ENCODE measurements around the gene MINDY1. TPM values are rescaled to one million over a fixed set of nuclear protein-coding genes. Genes with fewer than 3 reads are reported as not detected.

MINDY1 gene
- total RNA-seq, 2 donors from 2014 or later, result 10.9 to 22.6 TPM

Other genes starting within 250 kb of the MINDY1 start
- 10 to 100 TPM; 61.3 to 71.0 TPM for gene CTSS, start 241.1 kb downstream of the MINDY1 start, total RNA-seq
- gene CTSK, start 198.6 kb downstream of the MINDY1 start, total RNA-seq, result 1 to 10 TPM; 6.1 to 9.8 TPM
- gene ARNT, start 130.3 kb downstream of the MINDY1 start, total RNA-seq, result 10 to 100 TPM; 28.4 to 50.4 TPM
- gene CTXND2, start 119.8 kb downstream of the MINDY1 start, total RNA-seq, result not detected
- 10 to 100 TPM; 49.3 to 74.3 TPM for gene SETDB1, start 80.5 kb downstream of the MINDY1 start, total RNA-seq
- 100 to 1,000 TPM; 114 to 212 TPM for gene CERS2, start 32.1 kb downstream of the MINDY1 start, total RNA-seq
- gene ANXA9, start 24.6 kb downstream of the MINDY1 start, total RNA-seq, result under 1 TPM; 0.19 to 0.30 TPM
- gene PRUNE1, start 1.5 kb upstream of the MINDY1 start, total RNA-seq, result 10 to 100 TPM; 12.5 to 15.3 TPM
- gene BNIPL, start 29.7 kb upstream of the MINDY1 start, total RNA-seq, result 1 to 10 TPM; 1.4 to 4.5 TPM
- 1 to 10 TPM in 1 of 2 donors, under 1 TPM in 1; 0.71 to 1.2 TPM for gene C1orf56, start 40.8 kb upstream of the MINDY1 start, total RNA-seq
- 100 to 1,000 TPM in 1 of 2 donors, 10 to 100 TPM in 1; 99.7 to 121 TPM for gene CDC42SE1, start 52.7 kb upstream of the MINDY1 start, total RNA-seq
- 1 to 10 TPM; 1.7 to 4.0 TPM for gene MLLT11, start 53.5 kb upstream of the MINDY1 start, total RNA-seq
- gene GABPB2, start 63.9 kb upstream of the MINDY1 start, total RNA-seq, result 10 to 100 TPM in 1 of 2 donors, 1 to 10 TPM in 1; 5.8 to 11.7 TPM
- 1 to 10 TPM; 5.4 to 6.3 TPM for gene SEMA6C, start 139.7 kb upstream of the MINDY1 start, total RNA-seq
- gene TNFAIP8L2, start 149.7 kb upstream of the MINDY1 start, total RNA-seq, result 10 to 100 TPM; 12.0 to 22.9 TPM
- gene LYSMD1, start 159.0 kb upstream of the MINDY1 start, total RNA-seq, result 10 to 100 TPM in 1 of 2 donors, 1 to 10 TPM in 1; 7.9 to 15.7 TPM
- gene SCNM1, start 159.2 kb upstream of the MINDY1 start, total RNA-seq, result 10 to 100 TPM; 55.3 to 69.4 TPM
- gene TMOD4, start 169.1 kb upstream of the MINDY1 start, total RNA-seq, result 1 to 10 TPM in 1 of 2 donors, under 1 TPM in 1; 0.82 to 1.5 TPM
- gene VPS72, start 183.3 kb upstream of the MINDY1 start, total RNA-seq, result 10 to 100 TPM; 62.2 to 77.9 TPM
- gene PIP5K1A, start 191.7 kb upstream of the MINDY1 start, total RNA-seq, result 10 to 100 TPM; 72.2 to 80.7 TPM
- 100 to 1,000 TPM; 174 to 196 TPM for gene PSMD4, start 247.8 kb upstream of the MINDY1 start, total RNA-seq